Measurements from ENCODE around the gene TBC1D2.
A peak's percentile ranks its signal among the peaks of the same experiment; 100 is the strongest.

TBC1D2 gene

DNA sequence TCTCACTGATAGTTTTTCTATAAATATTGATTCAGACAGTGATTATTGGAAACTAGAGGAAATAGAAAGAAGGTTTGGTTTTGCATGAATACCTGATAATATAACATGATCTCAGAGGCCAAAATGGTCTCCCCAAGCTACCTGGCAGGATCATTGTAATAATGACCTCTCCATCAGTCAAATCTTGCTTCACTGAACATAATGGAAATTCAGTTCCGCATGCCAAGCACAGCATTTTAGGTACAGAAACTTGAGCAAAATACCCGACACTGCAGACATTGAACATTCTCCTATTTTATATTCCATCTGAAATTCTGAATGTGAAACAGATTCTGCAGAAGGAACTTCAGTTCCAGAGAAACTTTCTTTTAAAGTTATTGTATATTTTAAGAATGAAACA, 9.1 kb upstream of the TBC1D2 start:
- Histone ChIP-seq H2AFZ (ENCODE audit: low read depth, low read length, severe bottlenecking) (no peak overlapping the region), H3K9ac (ENCODE audit: low read length) (no peak overlapping the region), H3K9me2 (replicated peaks; ENCODE audit: insufficient read depth, low read length) (no peaks in the 10 kb centered on the region), H3K9me3 (ENCODE audit: insufficient read depth, low read length) (no peaks in the 10 kb centered on the region), H3K79me2 (ENCODE audit: insufficient read depth, low read length) (no peaks in the 10 kb centered on the region), H4K20me1 (ENCODE audit: low read depth, low read length) (no peaks in the 10 kb centered on the region), H3F3A (ENCODE audit: insufficient read depth) (no peaks in the 10 kb centered on the region), H3K4me3 (ENCODE audit: insufficient read depth, low read length, poor library complexity, severe bottlenecking) (no peak overlapping the region), H3K36me3 (ENCODE audit: low read length) (no peaks in the 10 kb centered on the region), H3K27ac (ENCODE audit: low read depth, low read length) (no peak overlapping the region), H3K27me3 (ENCODE audit: low read length) (no peaks in the 10 kb centered on the region), H3K4me2 (ENCODE audit: low read depth, low read length, poor library complexity, severe bottlenecking) (no peak overlapping the region)
- TF ChIP-seq EZH2phosphoT487 (conservative IDR thresholded peaks at IDR 0.05; ENCODE audit: low read length), result no peak
- no peak for TF ChIP-seq CTCF (IDR thresholded peaks at IDR 0.05; ENCODE audit: insufficient read depth, low read length, poor library complexity, severe bottlenecking)

DNA sequence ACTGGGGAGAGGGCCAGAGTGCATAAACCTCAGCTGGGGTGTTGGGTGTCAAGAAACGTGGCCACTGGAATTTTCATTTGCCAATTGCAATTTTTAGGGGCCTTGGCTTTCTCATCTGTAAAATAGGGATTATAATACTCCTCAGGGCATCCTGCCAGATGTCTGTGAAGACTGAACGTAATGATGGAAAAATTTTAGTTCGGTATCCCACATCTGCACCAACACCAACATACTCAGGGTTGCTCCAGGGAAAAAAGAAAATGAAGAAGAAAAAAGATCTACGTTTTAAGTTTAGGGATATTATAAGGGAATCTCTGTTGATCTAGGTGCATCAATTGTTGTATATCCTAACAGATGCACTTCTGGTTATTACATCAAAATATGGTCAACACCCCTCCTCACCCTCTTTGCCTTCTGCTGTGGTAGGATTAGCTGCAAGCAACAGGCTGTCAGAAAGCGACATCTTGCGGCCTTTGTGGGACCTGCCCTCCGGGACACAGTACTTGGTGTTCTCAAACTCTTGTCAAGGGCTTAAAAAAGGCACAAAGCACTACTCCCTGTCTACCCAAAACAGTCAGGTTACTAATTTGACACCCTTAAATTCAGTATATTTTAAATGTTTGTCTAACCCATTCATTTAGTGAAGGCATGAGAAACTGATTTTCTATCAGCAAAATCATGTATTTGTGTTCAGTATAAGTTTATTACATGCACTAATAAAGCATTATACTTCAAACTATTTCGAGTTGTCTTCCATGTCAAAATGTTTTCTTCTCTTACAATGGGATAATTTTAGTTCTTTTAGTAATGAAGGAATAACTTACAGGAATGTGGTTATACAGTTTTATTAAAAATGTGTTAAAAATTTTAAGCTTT, 8.3 kb upstream of the TBC1D2 start:
- H3K27me3 ChIP-seq (ENCODE audit: low read length), result no peaks in the 10 kb centered on the region
- no peaks in the 10 kb centered on the region for H3F3A ChIP-seq (ENCODE audit: insufficient read depth)
- H3K27ac ChIP-seq (ENCODE audit: low read depth, low read length), result no peak overlapping the region
- H3K36me3 ChIP-seq (ENCODE audit: low read length), result no peaks in the 10 kb centered on the region
- H3K4me3 ChIP-seq (ENCODE audit: insufficient read depth, low read length, poor library complexity, severe bottlenecking), result no peak overlapping the region
- no peak overlapping the region for H2AFZ ChIP-seq (ENCODE audit: low read depth, low read length, severe bottlenecking)
- no peaks in the 10 kb centered on the region for H3K9me2 ChIP-seq (replicated peaks; ENCODE audit: insufficient read depth, low read length)
- no peaks in the 10 kb centered on the region for H3K9me3 ChIP-seq (ENCODE audit: insufficient read depth, low read length)
- H4K20me1 ChIP-seq (ENCODE audit: low read depth, low read length), result no peaks in the 10 kb centered on the region
- no peak overlapping the region for H3K9ac ChIP-seq (ENCODE audit: low read length)
- TF ChIP-seq EZH2phosphoT487 (conservative IDR thresholded peaks at IDR 0.05; ENCODE audit: low read length), result no peak
- peak; percentile 87 for TF ChIP-seq CTCF (IDR thresholded peaks at IDR 0.05; ENCODE audit: insufficient read depth, low read length, poor library complexity, severe bottlenecking)
- H3K79me2 ChIP-seq (ENCODE audit: insufficient read depth, low read length), result no peaks in the 10 kb centered on the region
- H3K4me2 ChIP-seq (ENCODE audit: low read depth, low read length, poor library complexity, severe bottlenecking), result no peak overlapping the region

DNA sequence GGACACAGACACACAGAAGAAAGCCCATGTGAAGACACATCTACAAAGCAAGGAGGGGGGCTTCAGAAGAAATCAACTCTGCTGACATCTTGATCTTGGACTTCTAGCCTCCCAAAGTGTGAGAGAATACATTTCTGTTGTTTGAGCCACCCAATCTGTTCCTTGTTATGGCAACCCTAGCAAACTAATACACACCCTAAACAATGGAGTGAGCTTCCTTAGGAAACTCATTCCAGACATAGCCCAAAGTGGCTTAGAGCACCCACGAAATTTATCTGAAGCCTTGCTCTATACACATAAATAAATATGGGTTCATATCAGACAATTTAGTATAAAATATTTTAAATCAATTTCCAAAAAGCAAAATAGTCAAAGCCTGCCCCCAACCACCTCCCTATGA, 7.6 kb upstream of the TBC1D2 start:
- H3K4me2 ChIP-seq (ENCODE audit: low read depth, low read length, poor library complexity, severe bottlenecking), result no peak overlapping the region
- no peak overlapping the region for H3K27ac ChIP-seq (ENCODE audit: low read depth, low read length)
- H3K79me2 ChIP-seq (ENCODE audit: insufficient read depth, low read length), result no peaks in the 10 kb centered on the region
- no peaks in the 10 kb centered on the region for H4K20me1 ChIP-seq (ENCODE audit: low read depth, low read length)
- H3K27me3 ChIP-seq (ENCODE audit: low read length), result no peaks in the 10 kb centered on the region
- no peak overlapping the region for H2AFZ ChIP-seq (ENCODE audit: low read depth, low read length, severe bottlenecking)
- no peak overlapping the region for H3K4me3 ChIP-seq (ENCODE audit: insufficient read depth, low read length, poor library complexity, severe bottlenecking)
- TF ChIP-seq EZH2phosphoT487 (conservative IDR thresholded peaks at IDR 0.05; ENCODE audit: low read length) (no peak), CTCF (IDR thresholded peaks at IDR 0.05; ENCODE audit: insufficient read depth, low read length, poor library complexity, severe bottlenecking) (no peak)
- no peaks in the 10 kb centered on the region for H3K9me2 ChIP-seq (replicated peaks; ENCODE audit: insufficient read depth, low read length)
- H3K36me3 ChIP-seq (ENCODE audit: low read length), result no peaks in the 10 kb centered on the region
- H3K9ac ChIP-seq (ENCODE audit: low read length), result no peak overlapping the region
- H3F3A ChIP-seq (ENCODE audit: insufficient read depth), result no peaks in the 10 kb centered on the region
- H3K9me3 ChIP-seq (ENCODE audit: insufficient read depth, low read length), result no peaks in the 10 kb centered on the region

Measured in SU-DHL-6 (cell line).